DMS79 treated with DMSO at 0.1 percent for 48 hours (cell line): Measurements from ENCODE around the gene DPYSL5.
A peak's percentile ranks its signal among the peaks of the same experiment; 100 is the strongest.

ENCODE experiments used
- DNase-seq: peaks from one replicate; lab custom pipeline; 2025; lab: John Stamatoyannopoulos, UW

Gene DPYSL5

GRCh38 chr2:26968001-26968400 lies 120.1 kb downstream of the DPYSL5 start:
- no peak for DNase-seq

- DNase-seq = no peak
Measured at GRCh38 chr2:26969077-26969844, 121.3 kb downstream of the DPYSL5 start.

- DNase-seq = peak; percentile 92
Measured at GRCh38 chr2:26970244-26970927, 122.5 kb downstream of the DPYSL5 start, which contains the start of gene MAPRE3. Gene MAPRE3, plus strand, starts transcription at chr2:26970637. Its CDS starts 51,582 bp downstream, at chr2:27022219.

GRCh38 chr2:26970928-26971627 lies 123.1 kb downstream of the DPYSL5 start:
- no peak for DNase-seq

- DNase-seq = no peak
Measured at GRCh38 chr2:26971911-26972786, 124.2 kb downstream of the DPYSL5 start.

- DNase-seq = no peak
Measured at GRCh38 chr2:26974352-26974751, 126.4 kb downstream of the DPYSL5 start.

GRCh38 chr2:26975102-26975501 lies 127.2 kb downstream of the DPYSL5 start:
- DNase-seq = no peak

GRCh38 chr2:26975656-26976055 lies 127.7 kb downstream of the DPYSL5 start:
- no peak for DNase-seq

- DNase-seq = no peak
Measured at GRCh38 chr2:26976237-26976636, 128.3 kb downstream of the DPYSL5 start.

- DNase-seq = no peak
Measured at GRCh38 chr2:26977012-26977411, 129.1 kb downstream of the DPYSL5 start.

- peak; percentile 76 for DNase-seq
Measured at GRCh38 chr2:26978061-26978596, 130.2 kb downstream of the DPYSL5 start.

- DNase-seq = no peak
Measured at GRCh38 chr2:26979741-26980140, 131.8 kb downstream of the DPYSL5 start.

GRCh38 chr2:26980971-26981370 lies 133.0 kb downstream of the DPYSL5 start:
- no peak for DNase-seq

GRCh38 chr2:26982102-26982742 lies 134.3 kb downstream of the DPYSL5 start:
- peak; percentile 82 for DNase-seq

- peak; percentile 54 for DNase-seq
Measured at GRCh38 chr2:26983746-26984145, 135.8 kb downstream of the DPYSL5 start.

- no peak for DNase-seq
Measured at GRCh38 chr2:26985807-26986206, 137.9 kb downstream of the DPYSL5 start.

- no peak for DNase-seq
Measured at GRCh38 chr2:26986576-26986975, 138.6 kb downstream of the DPYSL5 start.

GRCh38 chr2:26988058-26988860 lies 140.3 kb downstream of the DPYSL5 start:
- DNase-seq = no peak

GRCh38 chr2:26989156-26989555 lies 141.2 kb downstream of the DPYSL5 start:
- DNase-seq = no peak

- DNase-seq = no peak
Measured at GRCh38 chr2:26991717-26992116, 143.8 kb downstream of the DPYSL5 start.
